ENCODE results near the gene C12orf43. TPM values are rescaled to one million over a fixed set of nuclear protein-coding genes. Genes with fewer than 3 reads are reported as not detected.

The C12orf43 gene
- total RNA-seq, 1 experiment from 2014 or later: 25.7 TPM

DNA sequence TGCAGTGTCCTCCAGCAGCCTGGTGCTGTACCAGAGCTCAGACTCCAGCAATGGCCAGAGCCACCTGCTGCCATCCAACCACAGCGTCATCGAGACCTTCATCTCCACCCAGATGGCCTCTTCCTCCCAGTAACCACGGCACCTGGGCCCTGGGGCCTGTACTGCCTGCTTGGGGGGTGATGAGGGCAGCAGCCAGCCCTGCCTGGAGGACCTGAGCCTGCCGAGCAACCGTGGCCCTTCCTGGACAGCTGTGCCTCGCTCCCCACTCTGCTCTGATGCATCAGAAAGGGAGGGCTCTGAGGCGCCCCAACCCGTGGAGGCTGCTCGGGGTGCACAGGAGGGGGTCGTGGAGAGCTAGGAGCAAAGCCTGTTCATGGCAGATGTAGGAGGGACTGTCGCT lies 15.2 kb downstream of the C12orf43 start:
- H3K18ac ChIP-seq (ENCODE audit: insufficient read length, low read depth, low read length): no peak overlapping the region
- no peak overlapping the region for H2BK5ac ChIP-seq (ENCODE audit: insufficient read length, low read length)
- H2BK120ac ChIP-seq (ENCODE audit: low read depth, low read length, poor library complexity, severe bottlenecking): no peak overlapping the region
- no peak overlapping the region for H2AFZ ChIP-seq (ENCODE audit: low read length)
- H3K9me3 Mint-ChIP-seq: no peaks in the 10 kb centered on the region
- no peak overlapping the region for H3K27ac ChIP-seq (ENCODE audit: insufficient read length, low read depth, low read length)
- no peak overlapping the region for H3K56ac ChIP-seq (ENCODE audit: insufficient read length, low read depth, low read length)
- no peak overlapping the region for H2BK20ac ChIP-seq (ENCODE audit: low read depth, low read length, poor library complexity, severe bottlenecking)
- H2BK12ac ChIP-seq (ENCODE audit: insufficient read length, low read depth, low read length): no peak overlapping the region
- H3K4me1 Mint-ChIP-seq: peaks cover 6 to 10% of the 10 kb centered on the region in 2 experiments
- H3K79me2 ChIP-seq (ENCODE audit: insufficient read depth, low read length): no peaks in the 10 kb centered on the region
- no peak overlapping the region for H2BK15ac ChIP-seq (ENCODE audit: low read depth, low read length)
- H3K4me3 Mint-ChIP-seq: no peak overlapping the region
- no peak overlapping the region for H4K91ac ChIP-seq (ENCODE audit: insufficient read length, low read depth, low read length)
- no peak overlapping the region for H3K9ac ChIP-seq (ENCODE audit: extremely low read depth, insufficient read length, low read length)
- no peak overlapping the region for H3T11ph ChIP-seq (ENCODE audit: low read length)
- H3K36me3 Mint-ChIP-seq (ENCODE audit: insufficient read depth in 1 of 3, low read depth in 3 of 3): peaks cover 20 to 35% (median 34%) of the 10 kb centered on the region in 3 experiments
- H4K20me1 ChIP-seq (ENCODE audit: control insufficient read depth, insufficient read depth, insufficient read length): no peaks in the 10 kb centered on the region
- no peak overlapping the region for H3K23ac ChIP-seq (ENCODE audit: insufficient read length, low read depth, low read length)
- H4K5ac ChIP-seq (ENCODE audit: insufficient read length, low read depth, low read length): no peak overlapping the region
- H3K14ac ChIP-seq (ENCODE audit: insufficient read depth, low read length): no peak overlapping the region
- DNase-seq: no peak
- no peak overlapping the region for H3K27ac Mint-ChIP-seq
- no peak overlapping the region for H2AK5ac ChIP-seq (ENCODE audit: insufficient read length, low read length)
- no peak overlapping the region for H3K4ac ChIP-seq (ENCODE audit: low read depth, low read length)
- no peaks in the 10 kb centered on the region for H3K27me3 ChIP-seq (ENCODE audit: insufficient read depth, low read length)
- no peak overlapping the region for H4K8ac ChIP-seq (replicated peaks; ENCODE audit: insufficient read length, low read depth, low read length)
- TF ChIP-seq, protein P1, sequence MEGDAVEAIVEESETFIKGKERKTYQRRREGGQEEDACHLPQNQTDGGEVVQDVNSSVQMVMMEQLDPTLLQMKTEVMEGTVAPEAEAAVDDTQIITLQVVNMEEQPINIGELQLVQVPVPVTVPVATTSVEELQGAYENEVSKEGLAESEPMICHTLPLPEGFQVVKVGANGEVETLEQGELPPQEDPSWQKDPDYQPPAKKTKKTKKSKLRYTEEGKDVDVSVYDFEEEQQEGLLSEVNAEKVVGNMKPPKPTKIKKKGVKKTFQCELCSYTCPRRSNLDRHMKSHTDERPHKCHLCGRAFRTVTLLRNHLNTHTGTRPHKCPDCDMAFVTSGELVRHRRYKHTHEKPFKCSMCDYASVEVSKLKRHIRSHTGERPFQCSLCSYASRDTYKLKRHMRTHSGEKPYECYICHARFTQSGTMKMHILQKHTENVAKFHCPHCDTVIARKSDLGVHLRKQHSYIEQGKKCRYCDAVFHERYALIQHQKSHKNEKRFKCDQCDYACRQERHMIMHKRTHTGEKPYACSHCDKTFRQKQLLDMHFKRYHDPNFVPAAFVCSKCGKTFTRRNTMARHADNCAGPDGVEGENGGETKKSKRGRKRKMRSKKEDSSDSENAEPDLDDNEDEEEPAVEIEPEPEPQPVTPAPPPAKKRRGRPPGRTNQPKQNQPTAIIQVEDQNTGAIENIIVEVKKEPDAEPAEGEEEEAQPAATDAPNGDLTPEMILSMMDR (conservative IDR thresholded peaks at IDR 0.05): no peak
- no peaks in the 10 kb centered on the region for H3K4me1 ChIP-seq (ENCODE audit: insufficient read depth, low read length)
- H3K23me2 ChIP-seq (ENCODE audit: insufficient read length, low read depth, low read length, poor library complexity, severe bottlenecking): no peaks in the 10 kb centered on the region
- no peaks in the 10 kb centered on the region for H3K9me3 ChIP-seq (ENCODE audit: control insufficient read depth, low read depth, low read length)
- WGBS (ENCODE audit: extremely low coverage, insufficient read length, low lambda C conversion rate): no CpG with 5 or more reads among the region's 11 CpGs
- no peaks in the 10 kb centered on the region for H3K27me3 Mint-ChIP-seq (ENCODE audit: low read depth)
- H3K79me1 ChIP-seq (ENCODE audit: insufficient read depth, low read depth, low read length, poor library complexity, severe bottlenecking): no peaks in the 10 kb centered on the region
- no peak overlapping the region for H3K4me2 ChIP-seq (ENCODE audit: insufficient read depth, insufficient read length, low read length)
